Endothelial cell of umbilical vein (primary cell): ENCODE measurements around the gene GGT7. TPM values are rescaled to one million over a fixed set of nuclear protein-coding genes. Genes with fewer than 3 reads are reported as not detected.

ENCODE experiments used
- BruUV-seq: library from RNA; stranded (reverse); fragments of 400-500 nt; replicated peaks from 2 replicates; lab custom pipeline; 2021; lab: Mats Ljungman, UMichigan
- CTCF ChIA-PET: fragments of 300-600, 350-600 bp; sonication (Branson Sonifier 250); formaldehyde crosslinking; loops from one replicate; lab custom pipeline; 2021; ENCODE audit warnings: antibody characterized with exemption, inconsistent platforms; lab: Charles Lee
- POLR2A ChIA-PET: fragments of 300-600, 350-600 bp; sonication (Branson Sonifier 250); formaldehyde crosslinking; loops from one replicate; lab custom pipeline; 2021; ENCODE audit warnings: antibody characterized with exemption, inconsistent platforms; lab: Charles Lee
- DNase-seq: peaks from one replicate; pipeline ENCODE4 v3.0.0-alpha.2; 2011; ENCODE audit warnings: low read depth, low spot score
- FAIRE-seq: peaks from 2 replicates; lab custom pipeline; 2011; peaks lifted over from hg19 to GRCh38; lab: Jason Lieb, UNC
- H2AFZ ChIP-seq: 2 replicates; pipeline ENCODE4 v1.6.0; 2012; ENCODE audit warnings: low read depth, low read length, control low read depth, inconsistent platforms
- H3K27ac ChIP-seq: 2 replicates; pipeline ENCODE4 v1.5.1; 2011; ENCODE audit warnings: low read depth, mild to moderate bottlenecking, control low read depth, low read length, moderate library complexity; ENCODE audit not compliant: insufficient read depth
- H3K27me3 ChIP-seq, 2 experiments: 2 replicates each; pipeline versions ENCODE4 v1.6.0 to v1.6.1; 2011; ENCODE audit warnings: low read length in 2 of 2, mixed read lengths in 1 of 2; ENCODE audit not compliant: control insufficient read depth in 2 of 2, insufficient read depth in 2 of 2
- H3K36me3 ChIP-seq, 2 experiments: 2 replicates in 1 of 2; 3 replicates in 1 of 2; pipeline ENCODE4 v1.5.1; 2011; ENCODE audit warnings: low read length in 2 of 2, mild to moderate bottlenecking in 1 of 2, moderate library complexity in 1 of 2; ENCODE audit not compliant: control insufficient read depth in 2 of 2, insufficient read depth in 2 of 2; ENCODE audit errors: extremely low read depth in 1 of 2
- H3K4me1 ChIP-seq: 3 replicates; pipeline ENCODE4 v1.5.1; 2011; ENCODE audit warnings: mild to moderate bottlenecking, low read length; ENCODE audit not compliant: control insufficient read depth, insufficient read depth; ENCODE audit errors: extremely low read depth
- H3K4me2 ChIP-seq: 2 replicates; pipeline ENCODE4 v1.6.1; 2011; ENCODE audit warnings: low read length, control low read depth, mixed read lengths; ENCODE audit not compliant: insufficient read depth
- H3K4me3 ChIP-seq, 3 experiments: fragments of 200-600 bp in 1 of 3; sonication (generic), shearing (Covaris generic) in 1 of 3; replicated peaks in 1 of 3; 2 replicates each; pipeline ENCODE4 v1.5.1; 2011 to 2016; ENCODE audit warnings: control low read depth in 3 of 3, low read length in 3 of 3, mild to moderate bottlenecking in 2 of 3, inconsistent platforms in 1 of 3, low read depth in 1 of 3, moderate library complexity in 1 of 3; ENCODE audit not compliant: insufficient read depth in 1 of 3
- H3K79me2 ChIP-seq: 2 replicates; pipeline ENCODE4 v1.6.0; 2012; ENCODE audit warnings: low read length, inconsistent platforms; ENCODE audit not compliant: control insufficient read depth, insufficient read depth
- H3K9ac ChIP-seq: replicated peaks from 2 replicates; pipeline ENCODE3; 2011; ENCODE audit warnings: low read length, control low read depth; ENCODE audit not compliant: insufficient read depth; ENCODE audit errors: extremely low read depth
- H3K9me1 ChIP-seq: replicated peaks from 3 replicates; pipeline ENCODE4 v1.6.0; 2011; ENCODE audit warnings: mild to moderate bottlenecking, low read length; ENCODE audit not compliant: control insufficient read depth, insufficient read depth; ENCODE audit errors: extremely low read depth
- H3K9me3 ChIP-seq: replicated peaks from 2 replicates; pipeline ENCODE4 v1.5.1; 2012; ENCODE audit warnings: low read length, inconsistent platforms; ENCODE audit not compliant: control insufficient read depth, insufficient read depth
- H4K20me1 ChIP-seq: replicated peaks from 2 replicates; pipeline ENCODE3; 2011; ENCODE audit warnings: mild to moderate bottlenecking, low read length; ENCODE audit not compliant: control insufficient read depth, insufficient read depth; ENCODE audit errors: extremely low read depth
- CTCF ChIP-seq, 2 donors: IDR thresholded peaks; 1 replicate in 1 of 2; 2 replicates in 1 of 2; pipeline ENCODE4 v1.5.1; 2011; ENCODE audit warnings: low read length in 2 of 2, mild to moderate bottlenecking in 2 of 2, moderate library complexity in 2 of 2, control low read depth in 1 of 2, inconsistent platforms in 1 of 2, low read depth in 1 of 2; ENCODE audit not compliant: insufficient read depth in 1 of 2; ENCODE audit errors: extremely low read depth in 1 of 2
- EZH2 ChIP-seq: IDR thresholded peaks from 2 replicates; pipeline ENCODE4 v1.6.1; 2012; ENCODE audit warnings: borderline replicate concordance, low read depth, mild to moderate bottlenecking, moderate library complexity, low read length, inconsistent platforms; ENCODE audit not compliant: severe bottlenecking
- FOS ChIP-seq: IDR thresholded peaks from 2 replicates; pipeline ENCODE4 v1.6.1; 2011; ENCODE audit warnings: mild to moderate bottlenecking, low read length, moderate library complexity, borderline replicate concordance; ENCODE audit not compliant: insufficient read depth
- GATA2 ChIP-seq: IDR thresholded peaks from 2 replicates; pipeline ENCODE4 v1.7.0; 2011; ENCODE audit warnings: low read depth, mild to moderate bottlenecking, moderate library complexity, mixed read lengths, low read length; ENCODE audit not compliant: insufficient read length, insufficient read depth
- JUN ChIP-seq: IDR thresholded peaks from 2 replicates; pipeline ENCODE4 v1.6.1; 2011; ENCODE audit warnings: borderline replicate concordance, low read depth; ENCODE audit not compliant: insufficient read length, insufficient read depth
- MAX ChIP-seq: IDR thresholded peaks from 2 replicates; pipeline ENCODE4 v1.6.1; 2011; ENCODE audit not compliant: insufficient read depth, insufficient read length
- MYC ChIP-seq: IDR thresholded peaks from one replicate; pipeline ENCODE4 v1.6.1; 2011; ENCODE audit warnings: mild to moderate bottlenecking, low read depth, low read length
- POLR2A ChIP-seq: IDR thresholded peaks from 2 replicates; pipeline ENCODE4 v1.6.1; 2012; ENCODE audit warnings: low read depth, mild to moderate bottlenecking, control low read depth, low read length
- POLR2AphosphoS5 ChIP-seq: IDR thresholded peaks from 2 replicates; pipeline ENCODE4 v1.6.1; 2012; ENCODE audit warnings: low read depth, mild to moderate bottlenecking, control low read depth, low read length, moderate library complexity; ENCODE audit not compliant: insufficient read depth
- dilution Hi-C: fragments of 300-500 bp; cut with MboI; formaldehyde crosslinking; loops from one replicate; pipeline ENCODE4 v1.15.0; 2019; ENCODE audit warnings: low sequenced_read_pairs; ENCODE audit not compliant: extremely low pct_ligation_motif_present
- intact Hi-C: fragments of 100-400 bp; cut with micrococcal nuclease; formaldehyde crosslinking; loops from one replicate; pipeline ENCODE4 v1.10.0; 2022
- polyA plus RNA-seq, 4 experiments: library from polyadenylated mRNA; depleted of rRNA in 3 of 4; stranded (reverse) in 3 of 4; unstranded in 1 of 4; fragments of >200 nt; gene quantifications; 2 replicates each; pipeline versions ENCODE4 v1.2.1 to v1.2.3, GENCODE V29; 2011 to 2012; ENCODE audit warnings: missing spikeins in 1 of 4
- total RNA-seq: library from RNA; stranded (reverse); gene quantifications from 2 replicates; pipeline ENCODE4 v1.2.3, GENCODE V29; 2021

The GGT7 gene
- total and polyA plus RNA-seq, 2 donors (not counting 3 experiments of a cell fraction or from before 2014, with no cell fraction given): 4.1 to 5.0 TPM

GRCh38 chr20:34831936-34832335, 40.7 kb downstream of the GGT7 start:
- TF ChIP-seq FOS (no peak), MAX (no peak), MYC (no peak), JUN (no peak), POLR2AphosphoS5 (no peak), GATA2 (no peak), EZH2 (no peak), POLR2A (no peak)
- H3K27ac ChIP-seq: no peak overlapping the region
- no peaks in the 10 kb centered on the region for H3K9me1 ChIP-seq
- intact Hi-C loops: loop anchor here (5.0 kb wide), 2 partner anchors 125 to 260 kb away; partner anchors contain the start of genes GSS, MYH7B and TRPC4AP
- dilution Hi-C loops: loop anchor here (25.0 kb wide), 1 partner anchor 430 kb away; no protein-coding TSS in a partner anchor
- no TSS peak for BruUV-seq
- CTCF ChIA-PET: interaction anchor here (0.6 to 1.0 kb wide), 3 partner anchors 20 to 303 kb away, joined by 3 to 7 read pairs (median 3); no protein-coding TSS in a partner anchor
- H3K4me3 ChIP-seq: no peak overlapping the region
- DNase-seq: no peak
- no peaks in the 10 kb centered on the region for H4K20me1 ChIP-seq
- H3K36me3 ChIP-seq: no peaks in the 10 kb centered on the region
- H3K4me1 ChIP-seq: peaks cover 2% of the 10 kb centered on the region
- no peaks in the 10 kb centered on the region for H3K79me2 ChIP-seq
- FAIRE-seq: no peak
- H3K9ac ChIP-seq: no peak overlapping the region
- H3K27me3 ChIP-seq: peaks cover 16 to 27% of the 10 kb centered on the region in 2 experiments
- H3K4me2 ChIP-seq: no peak overlapping the region
- POLR2A ChIA-PET: no interaction called here
- no peaks in the 10 kb centered on the region for H3K9me3 ChIP-seq
- no peak overlapping the region for H2AFZ ChIP-seq

DNA sequence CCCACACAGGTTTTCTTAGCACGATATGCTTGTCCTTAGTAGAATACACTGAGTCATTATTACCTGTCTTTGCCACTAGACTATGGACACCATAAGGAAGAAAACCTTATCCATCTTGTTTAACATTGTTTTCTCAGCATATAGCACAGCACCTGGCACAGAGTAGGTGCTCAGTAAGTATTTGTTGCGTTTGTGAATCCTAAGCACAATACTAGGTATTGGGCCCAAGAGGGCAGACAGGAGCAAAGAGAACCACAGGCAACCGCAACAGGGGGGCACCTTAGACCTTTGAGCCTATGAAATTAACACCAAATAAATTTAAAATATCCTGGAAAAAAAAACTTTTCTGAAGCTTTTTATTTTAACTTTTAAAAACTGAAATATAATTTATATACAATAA, 43.5 kb downstream of the GGT7 start:
- Histone ChIP-seq H3K27me3 (peaks cover 16 to 27% of the 10 kb centered on the region in 2 experiments), H3K9me3 (no peaks in the 10 kb centered on the region), H3K27ac (no peak overlapping the region), H3K4me1 (peaks cover 9% of the 10 kb centered on the region), H3K4me2 (no peak overlapping the region), H3K36me3 (no peaks in the 10 kb centered on the region), H3K9me1 (no peaks in the 10 kb centered on the region), H3K79me2 (peaks cover 8% of the 10 kb centered on the region), H2AFZ (no peak overlapping the region), H3K4me3 (no peak overlapping the region), H4K20me1 (no peaks in the 10 kb centered on the region), H3K9ac (no peak overlapping the region)
- no TSS peak for BruUV-seq
- intact Hi-C loops: no loop called here
- ChIA-PET POLR2A (no interaction called here), CTCF (no interaction called here)
- TF ChIP-seq CTCF (IDR thresholded peaks at IDR 0.05; ENCODE audit: extremely low read depth in 1 of 2, insufficient read depth in 1 of 2, low read depth in 1 of 2, low read length in 2 of 2) (no peak), POLR2A (no peak), EZH2 (no peak), MYC (no peak), MAX (no peak), GATA2 (no peak), JUN (no peak), POLR2AphosphoS5 (no peak), FOS (no peak)
- no peak for FAIRE-seq
- dilution Hi-C loops: loop anchor here (25.0 kb wide), 1 partner anchor 433 kb away; no protein-coding TSS in a partner anchor
- no peak for DNase-seq
